Trophoblast cell (in vitro differentiated cells and primary cell): ENCODE results near the gene PACS2.

Experiments
- DNase-seq, 2 donors: peaks; one replicate each; pipeline ENCODE4 v3.0.0-alpha.2; 2016
- H2AFZ ChIP-seq: 2 replicates; pipeline ENCODE4 v1.6.1; 2013; ENCODE audit warnings: low read length, moderate library complexity, mild to moderate bottlenecking; ENCODE audit not compliant: insufficient read depth, poor library complexity
- H2AK5ac ChIP-seq: 2 replicates; pipeline ENCODE4 v1.6.1; 2013; ENCODE audit warnings: mild to moderate bottlenecking, low read length
- H2BK120ac ChIP-seq: 2 replicates; pipeline ENCODE4 v1.6.1; 2013; ENCODE audit warnings: low read length, mild to moderate bottlenecking, moderate library complexity; ENCODE audit not compliant: insufficient read depth, poor library complexity
- H2BK12ac ChIP-seq: 2 replicates; pipeline ENCODE4 v1.6.1; 2013; ENCODE audit warnings: mild to moderate bottlenecking, low read length, moderate library complexity
- H2BK5ac ChIP-seq: 2 replicates; pipeline ENCODE4 v1.6.1; 2013; ENCODE audit warnings: low read length, low read depth, moderate library complexity, mild to moderate bottlenecking; ENCODE audit not compliant: poor library complexity
- H3K14ac ChIP-seq: 2 replicates; pipeline ENCODE4 v1.6.1; 2013; ENCODE audit warnings: mild to moderate bottlenecking, low read length
- H3K18ac ChIP-seq: 2 replicates; pipeline ENCODE4 v1.6.1; 2013; ENCODE audit warnings: mild to moderate bottlenecking, low read length
- H3K23ac ChIP-seq: 2 replicates; pipeline ENCODE4 v1.6.1; 2013; ENCODE audit warnings: low read length
- H3K27ac ChIP-seq: 2 replicates; pipeline ENCODE4 v1.5.1; 2013; ENCODE audit warnings: low read depth, mild to moderate bottlenecking, inconsistent platforms, low read length, moderate library complexity
- H3K27me3 ChIP-seq: 2 replicates; pipeline ENCODE4 v1.6.1; 2013; ENCODE audit warnings: inconsistent platforms, mild to moderate bottlenecking, low read length, moderate library complexity; ENCODE audit not compliant: insufficient read depth
- H3K36me3 ChIP-seq, 2 experiments: 1 replicate in 1 of 2; 2 replicates in 1 of 2; pipeline ENCODE4 v1.6.1; 2013; ENCODE audit warnings: low read length in 2 of 2, mild to moderate bottlenecking in 2 of 2, moderate library complexity in 1 of 2; ENCODE audit not compliant: insufficient read depth in 2 of 2, control insufficient read depth in 1 of 2
- H3K4ac ChIP-seq: 2 replicates; pipeline ENCODE4 v1.6.1; 2013; ENCODE audit warnings: low read depth, mild to moderate bottlenecking, low read length, moderate library complexity
- H3K4me1 ChIP-seq, 2 experiments: 1 replicate in 1 of 2; 2 replicates in 1 of 2; pipeline ENCODE4 v1.6.1; 2013; ENCODE audit warnings: low read length in 2 of 2, mild to moderate bottlenecking in 2 of 2, moderate library complexity in 1 of 2; ENCODE audit not compliant: insufficient read depth in 2 of 2, control insufficient read depth in 1 of 2
- H3K4me2 ChIP-seq: 2 replicates; pipeline ENCODE4 v1.6.1; 2013; ENCODE audit warnings: inconsistent platforms, mild to moderate bottlenecking, low read length, moderate library complexity
- H3K4me3 ChIP-seq: 2 replicates; pipeline ENCODE4 v1.5.1; 2013; ENCODE audit warnings: mild to moderate bottlenecking, low read depth, low read length, inconsistent platforms
- H3K79me1 ChIP-seq: one replicate; pipeline ENCODE4 v1.6.1; 2013; ENCODE audit warnings: low read length
- H3K79me2 ChIP-seq: 2 replicates; pipeline ENCODE4 v1.6.1; 2013; ENCODE audit warnings: low read length, mild to moderate bottlenecking; ENCODE audit not compliant: control insufficient read depth, insufficient read depth, poor library complexity
- H3K9ac ChIP-seq: 2 replicates; pipeline ENCODE4 v1.6.1; 2013; ENCODE audit warnings: mild to moderate bottlenecking, low read length
- H3K9me3 ChIP-seq: 2 replicates; pipeline ENCODE4 v1.6.1; 2013; ENCODE audit warnings: low read depth, mild to moderate bottlenecking, control low read depth, inconsistent platforms, low read length; ENCODE audit not compliant: insufficient read depth
- H4K12ac ChIP-seq: 2 replicates; pipeline ENCODE4 v1.6.1; 2013; ENCODE audit warnings: low read depth, mild to moderate bottlenecking, low read length, moderate library complexity
- H4K8ac ChIP-seq: 2 replicates; pipeline ENCODE4 v1.6.1; 2013; ENCODE audit warnings: low read depth, mild to moderate bottlenecking, low read length, moderate library complexity
- H4K91ac ChIP-seq: one replicate; pipeline ENCODE4 v1.6.1; 2013; ENCODE audit warnings: low read depth, mild to moderate bottlenecking, low read length, moderate library complexity
- WGBS: extraction: QIAGEN DNeasy Blood & Tissue Kit; methylation state at CpG from one replicate; pipeline ENCODE4 v1.1.7; 2013; ENCODE audit warnings: missing lambda C conversion rate; ENCODE audit not compliant: insufficient read length, insufficient coverage; ENCODE audit errors: extremely low coverage; 5-methylcytosine and 5-hydroxymethylcytosine counted together

The PACS2 gene

GRCh38 chr14:105271224-105271890 lies 43.2 kb upstream of the PACS2 start:
- H2BK5ac ChIP-seq = no peak overlapping the region
- no peak overlapping the region for H3K4me2 ChIP-seq
- H2BK12ac ChIP-seq = no peak overlapping the region
- H4K8ac ChIP-seq = no peak overlapping the region
- H4K91ac ChIP-seq = no peak overlapping the region
- H4K12ac ChIP-seq = peak overlapping the region; percentile 23
- peaks cover 0 to 10% of the 10 kb centered on the region in 2 experiments for H3K36me3 ChIP-seq
- peaks cover 2% of the 10 kb centered on the region for H3K79me1 ChIP-seq
- DNase-seq = no peak
- no peaks in the 10 kb centered on the region for H3K27me3 ChIP-seq
- no peak overlapping the region for H2BK120ac ChIP-seq
- no peaks in the 10 kb centered on the region for H3K79me2 ChIP-seq
- peaks cover 4 to 7% of the 10 kb centered on the region in 2 experiments for H3K4me1 ChIP-seq
- no peak overlapping the region for H3K9ac ChIP-seq
- H3K4ac ChIP-seq = no peak overlapping the region
- no peak overlapping the region for H2AK5ac ChIP-seq
- no peak overlapping the region for H3K18ac ChIP-seq
- peak overlapping the region; percentile 13 for H2AFZ ChIP-seq
- WGBS = no CpG with 5 or more reads among the region's 22 CpGs
- H3K27ac ChIP-seq = no peak overlapping the region
- peaks cover 3% of the 10 kb centered on the region for H3K9me3 ChIP-seq
- no peak overlapping the region for H3K14ac ChIP-seq
- H3K23ac ChIP-seq = no peak overlapping the region
- no peak overlapping the region for H3K4me3 ChIP-seq

- H3K14ac ChIP-seq = no peak overlapping the region
- H2AK5ac ChIP-seq = no peak overlapping the region
- peaks cover 4 to 7% of the 10 kb centered on the region in 2 experiments for H3K4me1 ChIP-seq
- no peak overlapping the region for H2BK5ac ChIP-seq
- no peak overlapping the region for H3K9ac ChIP-seq
- no peak overlapping the region for H2BK120ac ChIP-seq
- H3K79me2 ChIP-seq = no peaks in the 10 kb centered on the region
- no peak overlapping the region for H2BK12ac ChIP-seq
- no peak overlapping the region for H3K27ac ChIP-seq
- H3K18ac ChIP-seq = no peak overlapping the region
- H2AFZ ChIP-seq = no peak overlapping the region
- H3K4me3 ChIP-seq = no peak overlapping the region
- no CpG with 5 or more reads among the region's 15 CpGs for WGBS
- H4K12ac ChIP-seq = no peak overlapping the region
- H3K79me1 ChIP-seq = peaks cover 2% of the 10 kb centered on the region
- H3K4me2 ChIP-seq = no peak overlapping the region
- H4K91ac ChIP-seq = no peak overlapping the region
- H3K23ac ChIP-seq = no peak overlapping the region
- no peak overlapping the region for H3K4ac ChIP-seq
- H3K27me3 ChIP-seq = no peaks in the 10 kb centered on the region
- peaks cover 0 to 10% of the 10 kb centered on the region in 2 experiments for H3K36me3 ChIP-seq
- H3K9me3 ChIP-seq = peaks cover 3% of the 10 kb centered on the region
- no peak for DNase-seq
- no peak overlapping the region for H4K8ac ChIP-seq
Observed at GRCh38 chr14:105272623-105273022, 41.9 kb upstream of the PACS2 start.

- no peak overlapping the region for H4K91ac ChIP-seq
- peak overlapping the region; percentile 71 for H4K12ac ChIP-seq
- no peak overlapping the region for H3K23ac ChIP-seq
- no peak overlapping the region for H4K8ac ChIP-seq
- H3K36me3 ChIP-seq = peaks cover 0 to 10% of the 10 kb centered on the region in 2 experiments
- WGBS = no CpG with 5 or more reads among the region's 12 CpGs
- no peak overlapping the region for H3K4me2 ChIP-seq
- peaks cover 3% of the 10 kb centered on the region for H3K9me3 ChIP-seq
- H3K27ac ChIP-seq = no peak overlapping the region
- H3K79me1 ChIP-seq = peaks cover 2% of the 10 kb centered on the region
- H3K9ac ChIP-seq = no peak overlapping the region
- no peak overlapping the region for H3K14ac ChIP-seq
- H3K4me3 ChIP-seq = no peak overlapping the region
- H2AK5ac ChIP-seq = no peak overlapping the region
- H2AFZ ChIP-seq = no peak overlapping the region
- no peak overlapping the region for H3K4ac ChIP-seq
- no peak overlapping the region for H2BK5ac ChIP-seq
- H3K4me1 ChIP-seq = peaks cover 4 to 7% of the 10 kb centered on the region in 2 experiments
- H3K18ac ChIP-seq = peak overlapping the region; percentile 56
- H3K79me2 ChIP-seq = no peaks in the 10 kb centered on the region
- H2BK12ac ChIP-seq = no peak overlapping the region
- DNase-seq = peak in 1 of 2 donors; percentile 46
- H3K27me3 ChIP-seq = no peaks in the 10 kb centered on the region
- H2BK120ac ChIP-seq = no peak overlapping the region
Observed at GRCh38 chr14:105273062-105273461, 41.5 kb upstream of the PACS2 start.

GRCh38 chr14:105274637-105275036 lies 39.9 kb upstream of the PACS2 start:
- Histone ChIP-seq H3K18ac (no peak overlapping the region), H3K27ac (no peak overlapping the region), H3K27me3 (no peaks in the 10 kb centered on the region), H4K91ac (no peak overlapping the region), H2BK120ac (no peak overlapping the region), H3K4me1 (peaks cover 4 to 7% of the 10 kb centered on the region in 2 experiments), H3K4me2 (no peak overlapping the region), H2AFZ (no peak overlapping the region), H4K12ac (no peak overlapping the region), H2AK5ac (no peak overlapping the region), H3K9ac (no peak overlapping the region), H3K36me3 (peaks cover 0 to 10% of the 10 kb centered on the region in 2 experiments), H2BK12ac (no peak overlapping the region), H2BK5ac (no peak overlapping the region), H3K9me3 (peaks cover 3% of the 10 kb centered on the region), H4K8ac (no peak overlapping the region), H3K79me2 (no peaks in the 10 kb centered on the region), H3K79me1 (peaks cover 2% of the 10 kb centered on the region), H3K4ac (no peak overlapping the region), H3K4me3 (no peak overlapping the region), H3K23ac (no peak overlapping the region), H3K14ac (no peak overlapping the region)
- no CpG with 5 or more reads among the region's 6 CpGs for WGBS
- DNase-seq = no peak
